H9 (cell line): ENCODE measurements around the gene PLEKHA7. TPM values are rescaled to one million over a fixed set of nuclear protein-coding genes. Genes with fewer than 3 reads are reported as not detected.

Experiments
- DNase-seq: peaks from one replicate; pipeline ENCODE4 v3.0.0-alpha.2; 2017
- H2AFZ ChIP-seq: one replicate; pipeline ENCODE4 v1.6.1; 2013; ENCODE audit warnings: mild to moderate bottlenecking, low read length, control low read depth, moderate library complexity
- H2AK5ac ChIP-seq: 2 replicates; pipeline ENCODE4 v1.6.1; 2013; ENCODE audit warnings: low read length, control low read depth, mixed read lengths; ENCODE audit not compliant: insufficient read length
- H2BK120ac ChIP-seq: one replicate; pipeline ENCODE4 v1.6.1; 2013; ENCODE audit warnings: low read depth, mild to moderate bottlenecking, low read length, control low read depth, inconsistent platforms; ENCODE audit not compliant: poor library complexity, severe bottlenecking
- H2BK12ac ChIP-seq: 2 replicates; pipeline ENCODE4 v1.6.1; 2013; ENCODE audit warnings: low read length, control low read depth, mixed read lengths, low read depth; ENCODE audit not compliant: insufficient read length
- H2BK15ac ChIP-seq: 2 replicates; pipeline ENCODE4 v1.6.1; 2013; ENCODE audit warnings: low read depth, low read length, control low read depth
- H2BK20ac ChIP-seq: one replicate; pipeline ENCODE4 v1.6.1; 2013; ENCODE audit warnings: low read depth, mild to moderate bottlenecking, low read length, control low read depth, inconsistent platforms; ENCODE audit not compliant: poor library complexity, severe bottlenecking
- H2BK5ac ChIP-seq: 2 replicates; pipeline ENCODE4 v1.6.1; 2013; ENCODE audit warnings: low read length, control low read depth, mixed read lengths; ENCODE audit not compliant: insufficient read length
- H3K14ac ChIP-seq: 2 replicates; pipeline ENCODE4 v1.6.1; 2013; ENCODE audit warnings: low read length, control low read depth; ENCODE audit not compliant: insufficient read depth
- H3K18ac ChIP-seq: 2 replicates; pipeline ENCODE4 v1.6.1; 2013; ENCODE audit warnings: low read depth, mild to moderate bottlenecking, mixed read lengths, low read length, control low read depth; ENCODE audit not compliant: insufficient read length
- H3K23ac ChIP-seq: 2 replicates; pipeline ENCODE4 v1.6.1; 2013; ENCODE audit warnings: low read length, control low read depth, mixed read lengths, low read depth; ENCODE audit not compliant: insufficient read length
- H3K23me2 ChIP-seq: 2 replicates; pipeline ENCODE4 v1.6.1; 2013; ENCODE audit warnings: low read depth, mild to moderate bottlenecking, mixed read lengths, low read length, control low read depth; ENCODE audit not compliant: insufficient read length, poor library complexity, severe bottlenecking
- H3K27ac ChIP-seq: 2 replicates; pipeline ENCODE4 v1.5.1; 2013; ENCODE audit warnings: low read length, control low read depth, mixed read lengths, low read depth; ENCODE audit not compliant: insufficient read length
- H3K27me3 ChIP-seq: 2 replicates; pipeline ENCODE4 v1.6.1; 2013; ENCODE audit warnings: low read length, control low read depth, inconsistent platforms; ENCODE audit not compliant: insufficient read depth
- H3K4ac ChIP-seq: 2 replicates; pipeline ENCODE4 v1.6.1; 2013; ENCODE audit warnings: low read depth, mild to moderate bottlenecking, control low read depth, inconsistent platforms, low read length, moderate library complexity
- H3K4me1 ChIP-seq: 2 replicates; pipeline ENCODE4 v1.6.1; 2013; ENCODE audit warnings: low read length, control low read depth, inconsistent platforms; ENCODE audit not compliant: insufficient read depth
- H3K4me2 ChIP-seq: 2 replicates; pipeline ENCODE4 v1.6.1; 2013; ENCODE audit warnings: low read length, control low read depth, mixed read lengths; ENCODE audit not compliant: insufficient read length, insufficient read depth
- H3K56ac ChIP-seq: 2 replicates; pipeline ENCODE4 v1.6.1; 2013; ENCODE audit warnings: low read depth, mild to moderate bottlenecking, mixed read lengths, low read length, control low read depth; ENCODE audit not compliant: insufficient read length
- H3K79me1 ChIP-seq: 2 replicates; pipeline ENCODE4 v1.6.1; 2013; ENCODE audit warnings: low read depth, mild to moderate bottlenecking, moderate library complexity, low read length, control low read depth, inconsistent platforms; ENCODE audit not compliant: insufficient read depth, poor library complexity, severe bottlenecking
- H3K79me2 ChIP-seq: 2 replicates; pipeline ENCODE4 v1.6.1; 2013; ENCODE audit warnings: low read length, control low read depth, inconsistent platforms; ENCODE audit not compliant: insufficient read depth
- H3K9ac ChIP-seq: 2 replicates; pipeline ENCODE4 v1.6.1; 2013; ENCODE audit warnings: low read length, control low read depth, mixed read lengths; ENCODE audit not compliant: insufficient read length; ENCODE audit errors: extremely low read depth
- H3K9me3 ChIP-seq: one replicate; pipeline ENCODE4 v1.6.1; 2013; ENCODE audit warnings: low read depth, low read length, inconsistent platforms; ENCODE audit not compliant: control insufficient read depth
- H3T11ph ChIP-seq: one replicate; pipeline ENCODE4 v1.6.1; 2013; ENCODE audit warnings: mild to moderate bottlenecking, low read length, control low read depth, inconsistent platforms
- H4K20me1 ChIP-seq: one replicate; pipeline ENCODE4 v1.6.1; 2013; ENCODE audit not compliant: control insufficient read depth, insufficient read length, insufficient read depth
- H4K5ac ChIP-seq: 2 replicates; pipeline ENCODE4 v1.6.1; 2013; ENCODE audit warnings: low read depth, mild to moderate bottlenecking, mixed read lengths, low read length, control low read depth; ENCODE audit not compliant: insufficient read length
- H4K8ac ChIP-seq: replicated peaks from 2 replicates; pipeline ENCODE4 v1.6.1; 2013; ENCODE audit warnings: low read length, control low read depth, mixed read lengths, low read depth; ENCODE audit not compliant: insufficient read length
- H4K91ac ChIP-seq: 2 replicates; pipeline ENCODE4 v1.6.1; 2013; ENCODE audit warnings: low read depth, mild to moderate bottlenecking, moderate library complexity, mixed read lengths, low read length, control low read depth; ENCODE audit not compliant: insufficient read length
- H3K27ac Mint-ChIP-seq, 3 experiments: 2 replicates in 2 of 3; 3 replicates in 1 of 3; pipeline ENCODE4 v1.8.0; 2020 to 2021; ENCODE audit warnings: mixed read lengths in 3 of 3, mild to moderate bottlenecking in 1 of 3, moderate library complexity in 1 of 3
- H3K27me3 Mint-ChIP-seq: 2 replicates; pipeline ENCODE4 v1.8.0; 2021; ENCODE audit warnings: low read depth, mild to moderate bottlenecking, moderate library complexity, mixed read lengths
- H3K36me3 Mint-ChIP-seq, 3 experiments: 2 replicates in 2 of 3; 3 replicates in 1 of 3; pipeline ENCODE4 v1.8.0; 2020 to 2021; ENCODE audit warnings: low read depth in 3 of 3, mixed read lengths in 3 of 3; ENCODE audit not compliant: insufficient read depth in 1 of 3
- H3K4me1 Mint-ChIP-seq, 2 experiments: 2 replicates each; pipeline ENCODE4 v1.8.0; 2020; ENCODE audit warnings: mixed read lengths in 2 of 2
- H3K4me3 Mint-ChIP-seq, 2 experiments: 2 replicates in 1 of 2; 3 replicates in 1 of 2; pipeline ENCODE4 v1.8.0; 2020 to 2021; ENCODE audit warnings: mild to moderate bottlenecking in 2 of 2, mixed read lengths in 2 of 2, moderate library complexity in 1 of 2
- H3K9me3 Mint-ChIP-seq, 2 experiments: 2 replicates in 1 of 2; 3 replicates in 1 of 2; pipeline ENCODE4 v1.8.0; 2020; ENCODE audit warnings: mild to moderate bottlenecking in 2 of 2, mixed read lengths in 2 of 2, moderate library complexity in 1 of 2
- WGBS: extraction: QIAGEN DNeasy Blood & Tissue Kit; methylation state at CpG from one replicate; pipeline ENCODE4 v1.1.7; 2013; ENCODE audit warnings: missing lambda C conversion rate, low lambda C conversion rate, mixed read lengths; ENCODE audit not compliant: insufficient read length; ENCODE audit errors: extremely low coverage; 5-methylcytosine and 5-hydroxymethylcytosine counted together
- total RNA-seq: library from RNA; stranded (reverse); gene quantifications from 2 replicates; pipeline ENCODE4 v1.2.1, GENCODE V29; 2021
- TF ChIP-seq, protein P1 (sequence below): fragments of 200-600 bp; sonication (generic); conservative IDR thresholded peaks from 3 replicates; pipeline ENCODE4 v1.8.0; 2021; ENCODE audit warnings: antibody characterized with exemption, mild to moderate bottlenecking

Gene PLEKHA7
- total RNA-seq, 1 experiment from 2014 or later: 21.0 TPM

DNA sequence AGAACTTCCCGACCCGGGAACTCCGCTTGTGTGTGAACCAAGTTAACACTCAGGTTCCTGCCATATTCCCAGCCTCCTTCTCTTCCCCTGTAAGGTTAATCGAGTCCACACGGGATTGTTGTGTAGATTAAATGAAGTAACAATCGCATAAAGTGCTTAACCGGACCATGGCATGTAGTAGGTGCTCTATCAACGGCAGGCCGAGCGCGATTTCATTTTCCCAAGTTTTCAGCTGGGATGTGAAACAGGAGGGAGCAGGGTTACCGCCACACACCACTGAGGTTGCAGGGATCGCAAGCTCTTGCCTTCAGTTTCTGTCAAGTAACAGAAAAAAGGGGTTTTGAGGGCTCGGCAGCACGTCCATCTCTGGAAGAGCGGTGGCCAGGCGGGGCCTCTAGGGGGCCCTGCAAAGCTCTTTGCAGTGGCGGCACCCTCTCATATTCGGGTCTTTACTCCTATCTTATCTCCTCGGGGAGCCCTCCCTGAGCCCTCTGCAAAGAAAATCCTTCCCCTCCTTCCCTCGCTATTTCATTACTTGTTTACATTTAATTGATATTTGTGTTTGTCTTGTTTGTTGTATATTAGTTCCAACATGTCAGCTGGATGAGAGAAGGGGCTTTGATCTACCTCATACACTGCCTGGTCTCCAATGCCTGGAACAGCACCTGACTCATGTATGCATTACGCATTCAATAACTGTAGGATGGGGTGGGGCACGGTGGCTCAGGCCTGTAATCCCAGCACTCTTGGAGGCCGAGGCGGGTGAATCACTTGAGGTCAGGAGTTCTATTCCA is 816 bp upstream of the PLEKHA7 start:
- H3K27ac Mint-ChIP-seq: peak overlapping the region in 2 of 3 experiments; percentile 88 to 89; a peak in 5 of 7 replicates
- peaks cover 8 to 9% of the 10 kb centered on the region in 2 experiments for H3K4me1 Mint-ChIP-seq
- H2BK12ac ChIP-seq: no peak overlapping the region
- H3K27me3 Mint-ChIP-seq: peaks cover 9% of the 10 kb centered on the region
- peak; percentile 70 for DNase-seq
- H3K4me3 Mint-ChIP-seq: peak overlapping the region; percentile 90 to 96
- peak overlapping the region; percentile 73 for H3K9ac ChIP-seq
- no peak overlapping the region for H3T11ph ChIP-seq
- H3K9me3 Mint-ChIP-seq: no peaks in the 10 kb centered on the region
- no peaks in the 10 kb centered on the region for H4K20me1 ChIP-seq
- H3K9me3 ChIP-seq: no peaks in the 10 kb centered on the region
- H3K27me3 ChIP-seq: no peaks in the 10 kb centered on the region
- H3K56ac ChIP-seq: no peak overlapping the region
- peak overlapping the region; percentile 16; the same call in 1 of the 2 replicates for H3K14ac ChIP-seq
- H2AK5ac ChIP-seq: no peak overlapping the region
- no peak overlapping the region for H3K4ac ChIP-seq
- H2BK120ac ChIP-seq: no peak overlapping the region
- no peaks in the 10 kb centered on the region for H3K79me2 ChIP-seq
- no CpG with 5 or more reads among the region's 25 CpGs for WGBS
- no peak overlapping the region for H3K27ac ChIP-seq
- no peak overlapping the region for H3K18ac ChIP-seq
- H3K4me1 ChIP-seq: peaks cover 12% of the 10 kb centered on the region
- no peak overlapping the region for H2BK5ac ChIP-seq
- H4K8ac ChIP-seq: no peak overlapping the region
- no peak overlapping the region for H4K5ac ChIP-seq
- H3K4me2 ChIP-seq: peak overlapping the region; percentile 97
- no peaks in the 10 kb centered on the region for H3K79me1 ChIP-seq
- H3K36me3 Mint-ChIP-seq: peaks cover 0 to 4% (median 0%) of the 10 kb centered on the region in 3 experiments; a peak in 1 of 7 replicates
- TF ChIP-seq, protein P1, sequence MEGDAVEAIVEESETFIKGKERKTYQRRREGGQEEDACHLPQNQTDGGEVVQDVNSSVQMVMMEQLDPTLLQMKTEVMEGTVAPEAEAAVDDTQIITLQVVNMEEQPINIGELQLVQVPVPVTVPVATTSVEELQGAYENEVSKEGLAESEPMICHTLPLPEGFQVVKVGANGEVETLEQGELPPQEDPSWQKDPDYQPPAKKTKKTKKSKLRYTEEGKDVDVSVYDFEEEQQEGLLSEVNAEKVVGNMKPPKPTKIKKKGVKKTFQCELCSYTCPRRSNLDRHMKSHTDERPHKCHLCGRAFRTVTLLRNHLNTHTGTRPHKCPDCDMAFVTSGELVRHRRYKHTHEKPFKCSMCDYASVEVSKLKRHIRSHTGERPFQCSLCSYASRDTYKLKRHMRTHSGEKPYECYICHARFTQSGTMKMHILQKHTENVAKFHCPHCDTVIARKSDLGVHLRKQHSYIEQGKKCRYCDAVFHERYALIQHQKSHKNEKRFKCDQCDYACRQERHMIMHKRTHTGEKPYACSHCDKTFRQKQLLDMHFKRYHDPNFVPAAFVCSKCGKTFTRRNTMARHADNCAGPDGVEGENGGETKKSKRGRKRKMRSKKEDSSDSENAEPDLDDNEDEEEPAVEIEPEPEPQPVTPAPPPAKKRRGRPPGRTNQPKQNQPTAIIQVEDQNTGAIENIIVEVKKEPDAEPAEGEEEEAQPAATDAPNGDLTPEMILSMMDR: peak; percentile 83
- no peak overlapping the region for H2BK20ac ChIP-seq
- no peak overlapping the region for H3K23ac ChIP-seq
- peak overlapping the region; percentile 17 for H2AFZ ChIP-seq
- H2BK15ac ChIP-seq: no peak overlapping the region
- H4K91ac ChIP-seq: no peak overlapping the region
- H3K23me2 ChIP-seq: peaks cover 20% of the 10 kb centered on the region
